NB4 (cell line): ENCODE data around the gene DAB2IP.

Experiments used
- DNase-seq: peaks from one replicate; pipeline ENCODE4 v3.0.0; 2010; ENCODE audit warnings: low read depth
- H3K4me3 ChIP-seq: one replicate; pipeline ENCODE4 v1.5.1; 2011; ENCODE audit warnings: mild to moderate bottlenecking, low read depth, low read length, moderate library complexity
- MAX ChIP-seq: IDR thresholded peaks from 2 replicates; pipeline ENCODE4 v1.6.1; 2011; ENCODE audit warnings: low read depth, low read length
- MYC ChIP-seq: IDR thresholded peaks from 2 replicates; pipeline ENCODE4 v1.6.1; 2011; ENCODE audit warnings: low read depth, low read length
- POLR2A ChIP-seq: IDR thresholded peaks from 2 replicates; pipeline ENCODE4 v1.6.1; 2011; ENCODE audit warnings: mild to moderate bottlenecking; ENCODE audit not compliant: insufficient read length; ENCODE audit errors: extremely low read depth
- TF ChIP-seq, protein P1 (sequence below): IDR thresholded peaks from one replicate; pipeline ENCODE4 v1.5.1; 2012; ENCODE audit warnings: low read depth, low read length

Gene DAB2IP

GRCh38 chr9:121639619-121640018 lies 11.8 kb upstream of the DAB2IP start:
- no peak for DNase-seq
- no peak overlapping the region for H3K4me3 ChIP-seq
- no peak for TF ChIP-seq MYC
- TF ChIP-seq MAX: no peak
- TF ChIP-seq, protein P1, sequence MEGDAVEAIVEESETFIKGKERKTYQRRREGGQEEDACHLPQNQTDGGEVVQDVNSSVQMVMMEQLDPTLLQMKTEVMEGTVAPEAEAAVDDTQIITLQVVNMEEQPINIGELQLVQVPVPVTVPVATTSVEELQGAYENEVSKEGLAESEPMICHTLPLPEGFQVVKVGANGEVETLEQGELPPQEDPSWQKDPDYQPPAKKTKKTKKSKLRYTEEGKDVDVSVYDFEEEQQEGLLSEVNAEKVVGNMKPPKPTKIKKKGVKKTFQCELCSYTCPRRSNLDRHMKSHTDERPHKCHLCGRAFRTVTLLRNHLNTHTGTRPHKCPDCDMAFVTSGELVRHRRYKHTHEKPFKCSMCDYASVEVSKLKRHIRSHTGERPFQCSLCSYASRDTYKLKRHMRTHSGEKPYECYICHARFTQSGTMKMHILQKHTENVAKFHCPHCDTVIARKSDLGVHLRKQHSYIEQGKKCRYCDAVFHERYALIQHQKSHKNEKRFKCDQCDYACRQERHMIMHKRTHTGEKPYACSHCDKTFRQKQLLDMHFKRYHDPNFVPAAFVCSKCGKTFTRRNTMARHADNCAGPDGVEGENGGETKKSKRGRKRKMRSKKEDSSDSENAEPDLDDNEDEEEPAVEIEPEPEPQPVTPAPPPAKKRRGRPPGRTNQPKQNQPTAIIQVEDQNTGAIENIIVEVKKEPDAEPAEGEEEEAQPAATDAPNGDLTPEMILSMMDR: no peak
- no peak for TF ChIP-seq POLR2A

GRCh38 chr9:121640076-121640475 lies 11.4 kb upstream of the DAB2IP start:
- no peak overlapping the region for H3K4me3 ChIP-seq
- peak; percentile 61 for DNase-seq
- no peak for TF ChIP-seq MAX
- TF ChIP-seq, protein P1: peak; percentile 60
- no peak for TF ChIP-seq MYC
- TF ChIP-seq POLR2A: no peak

GRCh38 chr9:121640491-121641223 lies 10.8 kb upstream of the DAB2IP start:
- no peak for DNase-seq
- TF ChIP-seq POLR2A (no peak), MYC (no peak), MAX (no peak)
- TF ChIP-seq, protein P1: no peak
- no peak overlapping the region for H3K4me3 ChIP-seq

GRCh38 chr9:121641224-121641611 lies 10.2 kb upstream of the DAB2IP start:
- no peak for DNase-seq
- no peak overlapping the region for H3K4me3 ChIP-seq
- no peak for TF ChIP-seq MAX
- TF ChIP-seq, protein P1: no peak
- TF ChIP-seq MYC: no peak

DNA sequence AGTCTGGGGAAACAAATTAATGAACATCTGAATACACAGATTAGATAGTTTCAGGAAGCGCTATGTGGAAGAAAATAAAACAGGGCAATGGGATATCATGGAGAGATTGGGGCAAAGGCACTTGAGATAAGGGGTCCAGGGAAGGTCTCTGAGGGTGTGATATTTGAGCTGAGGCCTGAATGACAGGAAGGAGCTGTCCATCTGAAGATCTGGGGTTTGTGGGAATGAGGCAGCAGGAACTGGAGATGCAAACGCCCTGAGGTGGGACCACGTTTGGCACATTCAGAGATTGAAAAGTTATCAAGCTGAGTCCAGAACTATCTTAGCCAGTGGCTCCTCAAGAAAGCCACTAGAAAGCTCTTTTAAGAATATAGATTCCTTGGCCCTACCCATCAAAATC lies 8.7 kb upstream of the DAB2IP start:
- TF ChIP-seq MYC (no peak), MAX (no peak), POLR2A (no peak)
- TF ChIP-seq, protein P1: no peak
- no peak for DNase-seq

More for the DNA sequence above, 8.7 kb upstream of the DAB2IP start:
- no peak overlapping the region for H3K4me3 ChIP-seq
